Chondrocyte (in vitro differentiated cells): ENCODE measurements around the gene PTH2R. TPM values are rescaled to one million over a fixed set of nuclear protein-coding genes. Genes with fewer than 3 reads are reported as not detected.
"Not testable (repeated sequence)": the region's sequence is repeated elsewhere in the genome, so short reads cannot be mapped to it uniquely, and the experiment has no call there.

Experiments used
- DNase-seq: peaks from one replicate; pipeline ENCODE4 v3.0.0; 2021; ENCODE audit warnings: mixed read lengths, low spot score
- H3K27ac Mint-ChIP-seq: one replicate; pipeline ENCODE4 v1.8.0; 2021; ENCODE audit warnings: mild to moderate bottlenecking, moderate library complexity, mixed read lengths; ENCODE audit not compliant: unreplicated experiment
- H3K27me3 Mint-ChIP-seq: 2 replicates; pipeline ENCODE4 v1.8.0; 2021; ENCODE audit warnings: low read depth, mixed read lengths
- H3K36me3 Mint-ChIP-seq: 2 replicates; pipeline ENCODE4 v1.8.0; 2021; ENCODE audit warnings: low read depth, mixed read lengths
- H3K4me1 Mint-ChIP-seq: 2 replicates; pipeline ENCODE4 v1.8.0; 2021; ENCODE audit warnings: low read depth, mild to moderate bottlenecking, mixed read lengths
- H3K4me3 Mint-ChIP-seq: one replicate; pipeline ENCODE4 v1.8.0; 2021; ENCODE audit warnings: mild to moderate bottlenecking, moderate library complexity, mixed read lengths; ENCODE audit not compliant: unreplicated experiment
- H3K9me3 Mint-ChIP-seq: 2 replicates; pipeline ENCODE4 v1.8.0; 2021; ENCODE audit warnings: low read depth, mixed read lengths
- total RNA-seq: library from RNA; stranded (reverse); gene quantifications from 3 replicates; pipeline ENCODE4 v1.2.1, GENCODE V29; 2021
- TF ChIP-seq, protein P1 (sequence below): fragments of 200-600 bp; sonication (generic); IDR thresholded peaks from 2 replicates; pipeline ENCODE4 v1.5.0; 2021; ENCODE audit warnings: antibody characterized with exemption, mild to moderate bottlenecking, moderate library complexity

PTH2R gene
- total RNA-seq, 1 donor from 2014 or later, result not detected

DNA sequence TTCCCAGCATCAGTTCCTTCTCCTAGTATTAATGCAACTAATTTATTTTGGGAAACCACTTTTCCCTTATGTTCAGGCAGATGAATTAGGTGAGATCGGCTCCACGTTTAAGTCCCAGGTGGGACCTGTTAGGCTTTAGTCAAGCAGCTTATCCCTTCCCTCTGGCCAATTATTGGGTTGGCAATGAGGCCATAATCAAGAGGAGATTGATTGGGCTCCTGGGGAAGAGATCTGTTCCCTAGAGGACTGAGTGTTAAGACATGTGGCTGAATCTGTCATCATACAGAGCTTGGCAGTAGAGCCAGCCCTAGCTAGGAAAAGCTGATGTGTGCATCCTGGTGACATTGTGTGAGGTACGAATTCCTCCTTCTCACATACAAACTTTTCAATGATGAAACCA, 104.4 kb downstream of the PTH2R start:
- Mint-ChIP-seq H3K4me3 (no peak overlapping the region), H3K27ac (no peak overlapping the region), H3K4me1 (no peaks in the 10 kb centered on the region), H3K36me3 (no peaks in the 10 kb centered on the region), H3K9me3 (peaks cover 17% of the 10 kb centered on the region), H3K27me3 (peaks cover 8% of the 10 kb centered on the region)
- TF ChIP-seq, protein P1, sequence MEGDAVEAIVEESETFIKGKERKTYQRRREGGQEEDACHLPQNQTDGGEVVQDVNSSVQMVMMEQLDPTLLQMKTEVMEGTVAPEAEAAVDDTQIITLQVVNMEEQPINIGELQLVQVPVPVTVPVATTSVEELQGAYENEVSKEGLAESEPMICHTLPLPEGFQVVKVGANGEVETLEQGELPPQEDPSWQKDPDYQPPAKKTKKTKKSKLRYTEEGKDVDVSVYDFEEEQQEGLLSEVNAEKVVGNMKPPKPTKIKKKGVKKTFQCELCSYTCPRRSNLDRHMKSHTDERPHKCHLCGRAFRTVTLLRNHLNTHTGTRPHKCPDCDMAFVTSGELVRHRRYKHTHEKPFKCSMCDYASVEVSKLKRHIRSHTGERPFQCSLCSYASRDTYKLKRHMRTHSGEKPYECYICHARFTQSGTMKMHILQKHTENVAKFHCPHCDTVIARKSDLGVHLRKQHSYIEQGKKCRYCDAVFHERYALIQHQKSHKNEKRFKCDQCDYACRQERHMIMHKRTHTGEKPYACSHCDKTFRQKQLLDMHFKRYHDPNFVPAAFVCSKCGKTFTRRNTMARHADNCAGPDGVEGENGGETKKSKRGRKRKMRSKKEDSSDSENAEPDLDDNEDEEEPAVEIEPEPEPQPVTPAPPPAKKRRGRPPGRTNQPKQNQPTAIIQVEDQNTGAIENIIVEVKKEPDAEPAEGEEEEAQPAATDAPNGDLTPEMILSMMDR, result no peak
- no peak for DNase-seq

DNA sequence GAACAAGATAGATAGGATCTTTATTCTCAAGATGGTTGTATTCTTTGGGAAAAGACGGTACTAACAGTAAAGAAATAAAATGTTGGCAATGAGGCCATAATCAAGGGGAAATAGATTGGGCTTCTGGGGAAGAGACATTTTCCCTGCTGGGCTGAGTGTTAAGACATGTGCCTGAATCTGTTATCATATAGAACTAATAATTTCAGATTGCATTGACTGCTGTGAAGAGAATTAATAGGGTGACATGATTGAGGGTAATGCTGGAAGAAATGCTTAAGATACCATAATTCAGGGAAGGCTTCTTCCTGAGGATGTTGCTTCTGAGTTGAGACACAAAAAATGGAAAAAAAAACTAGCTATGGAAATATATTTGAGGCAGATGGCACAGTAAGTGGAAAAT, 105.0 kb downstream of the PTH2R start:
- DNase-seq, result no peak
- Mint-ChIP-seq H3K27ac (no peak overlapping the region), H3K9me3 (peaks cover 16% of the 10 kb centered on the region), H3K27me3 (peaks cover 8% of the 10 kb centered on the region), H3K4me3 (no peak overlapping the region), H3K36me3 (no peaks in the 10 kb centered on the region), H3K4me1 (no peaks in the 10 kb centered on the region)
- TF ChIP-seq, protein P1, result no peak

DNA sequence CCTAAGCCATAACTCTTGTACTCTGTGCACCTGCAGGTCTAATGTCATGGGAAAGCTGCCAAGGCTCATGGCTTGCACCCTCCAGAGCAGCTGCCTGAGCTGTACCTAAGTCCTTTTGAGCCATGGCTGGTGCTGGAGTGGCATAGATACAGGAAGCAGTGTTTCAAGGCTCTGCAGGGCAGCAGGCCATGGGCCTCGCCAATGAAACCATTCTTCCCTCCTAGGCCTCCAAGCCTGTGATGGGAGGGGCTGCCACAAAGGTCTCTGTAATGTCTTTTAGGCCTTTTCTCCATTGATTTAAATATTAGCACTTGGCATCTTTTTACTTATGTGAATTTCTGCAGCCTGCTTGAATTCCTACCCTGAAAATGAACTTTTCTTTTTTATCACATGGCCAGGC, 108.5 kb downstream of the PTH2R start:
- no peak overlapping the region for H3K27ac Mint-ChIP-seq
- TF ChIP-seq, protein P1, result no peak
- peaks cover 3% of the 10 kb centered on the region for H3K27me3 Mint-ChIP-seq
- no peak overlapping the region for H3K4me3 Mint-ChIP-seq
- no peak for DNase-seq
- H3K36me3 Mint-ChIP-seq, result no peaks in the 10 kb centered on the region
- H3K4me1 Mint-ChIP-seq, result no peaks in the 10 kb centered on the region
- peaks cover 8% of the 10 kb centered on the region for H3K9me3 Mint-ChIP-seq

DNA sequence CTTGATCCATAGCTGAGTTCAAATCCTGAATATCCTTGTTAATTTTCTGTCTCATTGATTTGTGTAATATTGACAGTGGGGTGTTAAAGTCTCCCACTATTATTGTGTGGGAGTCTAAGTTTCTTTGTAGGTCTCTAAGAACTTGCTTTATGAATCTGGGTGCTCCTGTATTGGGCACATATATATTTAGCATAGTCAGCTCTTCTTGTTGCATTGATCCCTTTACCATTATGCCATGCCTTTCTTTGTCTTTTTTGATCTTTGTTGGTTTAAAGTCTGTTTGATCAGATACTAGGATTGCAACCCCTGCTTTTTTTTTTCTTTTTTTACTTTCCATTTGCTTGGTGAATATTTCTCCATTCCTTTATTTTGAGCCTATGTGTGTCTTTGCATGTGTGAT, 116.5 kb downstream of the PTH2R start:
- not testable (repeated sequence) for H3K4me3 Mint-ChIP-seq, H3K27ac Mint-ChIP-seq, H3K27me3 Mint-ChIP-seq, H3K4me1 Mint-ChIP-seq, H3K36me3 Mint-ChIP-seq, DNase-seq
- peaks cover 35% of the 10 kb centered on the region for H3K9me3 Mint-ChIP-seq

DNA sequence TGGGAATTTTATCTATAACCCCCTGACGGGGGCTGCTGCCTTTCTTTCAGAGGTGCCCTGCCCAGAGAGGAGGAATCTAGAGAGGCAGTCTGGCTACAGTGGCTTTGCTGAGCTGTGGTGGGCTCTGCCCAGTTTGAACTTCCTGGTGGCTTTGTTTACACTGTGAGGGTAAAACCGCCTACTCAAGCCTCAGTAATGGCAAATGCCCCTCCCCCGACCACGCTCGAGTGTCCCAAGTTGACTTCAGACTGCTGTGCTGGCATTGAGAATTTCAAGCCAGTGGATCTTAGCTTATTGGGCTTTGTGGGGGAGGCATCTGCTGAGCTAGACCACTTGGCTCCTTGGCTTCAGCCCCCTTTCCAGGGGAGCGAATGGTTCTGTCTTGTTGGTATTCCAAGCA, 118.6 kb downstream of the PTH2R start:
- not testable (repeated sequence) for H3K36me3 Mint-ChIP-seq, DNase-seq

DNA sequence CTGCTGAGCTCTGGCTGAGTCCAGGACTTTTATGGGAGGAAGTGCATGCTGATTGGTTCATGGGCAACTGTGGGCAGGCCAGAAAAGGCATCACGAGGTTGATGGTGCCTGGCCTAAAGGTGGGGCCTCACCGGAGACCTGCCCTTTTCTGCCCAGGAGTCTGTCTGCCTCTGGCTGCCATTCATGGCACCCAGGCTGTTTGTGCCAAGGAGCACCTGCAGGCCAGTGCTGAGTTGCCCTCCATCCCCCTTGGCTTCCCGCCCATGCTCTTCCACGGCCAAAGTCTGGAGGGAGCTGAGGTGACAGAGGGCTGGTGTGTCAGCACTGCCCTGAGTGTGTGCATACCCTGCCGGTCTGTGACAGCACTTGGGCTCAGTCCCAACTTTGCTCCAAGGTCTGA, 123.2 kb downstream of the PTH2R start:
- H3K9me3 Mint-ChIP-seq, result no peaks in the 10 kb centered on the region
- H3K27ac Mint-ChIP-seq, result no peak overlapping the region
- no peaks in the 10 kb centered on the region for H3K36me3 Mint-ChIP-seq
- H3K4me1 Mint-ChIP-seq, result no peaks in the 10 kb centered on the region
- TF ChIP-seq, protein P1, result no peak
- no peak overlapping the region for H3K4me3 Mint-ChIP-seq
- DNase-seq, result no peak
- peaks cover 2% of the 10 kb centered on the region for H3K27me3 Mint-ChIP-seq

More for the DNA sequence above, 118.6 kb downstream of the PTH2R start:
- not testable (repeated sequence) for H3K4me1 Mint-ChIP-seq, H3K4me3 Mint-ChIP-seq, H3K27ac Mint-ChIP-seq, H3K27me3 Mint-ChIP-seq
- H3K9me3 Mint-ChIP-seq, result peaks cover 32% of the 10 kb centered on the region
